ENCODE data around the gene NUP62CL. TPM values are rescaled to one million over a fixed set of nuclear protein-coding genes. Genes with fewer than 3 reads are reported as not detected.

The NUP62CL gene
- total RNA-seq, 1 donor from 2014 or later, result 2.7 TPM

GRCh38 chrX:107153005-107153404, 53.2 kb downstream of the NUP62CL start:
- no peak for DNase-seq (ENCODE audit: low spot score)

DNA sequence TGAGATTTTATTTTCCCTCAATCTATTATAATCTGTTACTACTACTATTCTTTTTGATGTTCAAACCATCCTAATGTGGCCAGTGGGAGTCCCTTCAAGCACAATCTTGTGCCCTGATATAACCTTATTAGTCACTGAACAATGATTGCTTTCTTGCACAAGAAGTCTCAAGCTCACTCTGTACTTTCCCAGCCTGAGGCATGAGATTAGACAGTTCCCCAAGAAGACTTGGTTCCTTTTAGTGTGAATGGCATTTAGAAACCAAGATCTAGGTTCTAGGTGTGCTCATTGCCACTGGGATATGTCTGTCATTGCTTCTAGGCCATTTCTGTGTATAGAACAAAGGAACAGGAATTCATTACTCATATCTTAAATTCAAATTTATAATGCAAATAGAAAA, 59.6 kb downstream of the NUP62CL start:
- no peak for DNase-seq (ENCODE audit: low spot score)

GRCh38 chrX:107135965-107136307, 70.3 kb downstream of the NUP62CL start:
- DNase-seq (ENCODE audit: low spot score), result no peak

GRCh38 chrX:107135049-107135964, 70.9 kb downstream of the NUP62CL start:
- DNase-seq (ENCODE audit: low spot score), result no peak

DNA sequence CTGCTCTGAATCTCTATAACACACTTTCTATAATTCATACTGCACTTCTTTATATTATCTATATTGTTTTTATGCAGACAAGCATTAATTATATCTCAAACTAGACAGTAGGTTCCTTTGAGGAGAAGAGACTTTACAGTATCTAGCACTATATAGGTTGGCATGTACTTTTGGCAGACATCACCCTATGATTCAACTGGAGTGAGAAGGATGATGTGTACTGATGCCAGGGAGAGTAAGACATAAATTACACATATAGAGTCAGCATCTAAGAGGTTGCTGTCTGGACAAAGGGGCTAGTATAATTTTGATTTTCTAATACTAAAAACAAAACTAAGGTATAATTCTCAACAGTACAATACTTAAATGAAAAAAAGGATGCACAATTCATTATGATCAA, 82.5 kb downstream of the NUP62CL start:
- DNase-seq (ENCODE audit: low spot score), result no peak

GRCh38 chrX:107119283-107119682, 87.0 kb downstream of the NUP62CL start:
- no peak for DNase-seq (ENCODE audit: low spot score)

DNA sequence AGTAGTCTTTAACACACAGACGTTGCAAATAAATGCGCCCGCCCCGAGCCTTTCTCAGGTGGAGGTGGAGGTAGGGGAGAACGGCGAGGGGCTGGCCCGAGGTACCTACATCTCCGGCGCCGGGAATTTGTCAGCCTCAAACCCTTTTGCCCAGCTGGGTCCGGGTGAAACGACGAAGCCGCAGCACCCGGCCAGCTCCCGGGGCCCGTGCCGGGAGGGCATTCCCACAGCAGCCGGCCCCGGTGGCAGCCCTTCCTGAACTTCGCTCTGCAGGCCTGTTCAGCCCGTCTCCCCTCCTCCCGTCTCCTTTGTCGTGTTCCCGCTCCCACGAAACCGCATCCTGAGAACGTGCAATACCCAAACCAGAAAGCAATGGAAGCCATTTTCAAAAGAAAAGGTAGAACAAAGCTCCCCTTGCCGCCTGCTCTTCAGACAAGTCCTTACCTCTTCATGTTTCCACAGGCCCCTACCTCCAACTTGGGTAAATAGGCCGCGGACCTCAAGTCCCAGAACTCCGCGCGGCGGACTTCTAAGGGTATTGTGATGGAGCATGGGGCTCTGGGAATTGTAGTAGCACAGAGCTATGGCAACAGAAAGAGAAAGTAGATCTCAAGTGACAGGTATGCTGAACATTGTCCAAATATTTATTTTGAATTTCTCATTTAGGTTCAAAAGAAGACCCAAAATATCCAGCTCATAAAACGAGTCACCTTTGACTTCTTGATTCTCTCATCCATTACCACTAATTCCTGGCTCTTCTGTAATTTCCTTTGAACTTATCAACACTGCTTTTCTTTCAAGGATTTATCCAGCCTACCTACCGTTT, 87.7 kb downstream of the NUP62CL start, which contains the start of gene RBM41:
RBM41 (minus strand) TSS at position 501 of the 826 bp plus-strand sequence; CDS start at position 452, 49 bp downstream.
- DNase-seq (ENCODE audit: low spot score), result peak; percentile 79

- DNase-seq (ENCODE audit: low spot score), result no peak
Measured at GRCh38 chrX:107117993-107118321, 88.3 kb downstream of the NUP62CL start.

DNA sequence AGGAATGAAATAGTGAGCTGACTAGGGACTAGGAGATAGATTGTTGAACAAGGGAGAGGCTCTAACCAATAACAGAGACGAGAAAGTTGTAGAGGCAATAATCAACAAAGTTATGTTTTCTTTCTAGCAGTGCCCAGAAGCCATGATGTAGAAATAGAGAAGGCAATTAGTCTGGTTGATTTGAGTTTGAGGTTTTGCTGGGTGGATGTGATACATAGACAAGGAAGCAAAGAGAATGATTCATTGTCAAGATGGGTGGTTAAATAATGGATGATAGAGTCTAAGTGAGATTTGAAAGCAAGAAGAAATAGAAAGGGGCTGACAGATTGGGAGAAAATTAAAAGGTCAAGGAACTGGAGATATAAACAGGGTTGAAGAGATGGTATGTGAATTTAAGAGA, 98.8 kb downstream of the NUP62CL start:
- DNase-seq (ENCODE audit: low spot score), result no peak

DNA sequence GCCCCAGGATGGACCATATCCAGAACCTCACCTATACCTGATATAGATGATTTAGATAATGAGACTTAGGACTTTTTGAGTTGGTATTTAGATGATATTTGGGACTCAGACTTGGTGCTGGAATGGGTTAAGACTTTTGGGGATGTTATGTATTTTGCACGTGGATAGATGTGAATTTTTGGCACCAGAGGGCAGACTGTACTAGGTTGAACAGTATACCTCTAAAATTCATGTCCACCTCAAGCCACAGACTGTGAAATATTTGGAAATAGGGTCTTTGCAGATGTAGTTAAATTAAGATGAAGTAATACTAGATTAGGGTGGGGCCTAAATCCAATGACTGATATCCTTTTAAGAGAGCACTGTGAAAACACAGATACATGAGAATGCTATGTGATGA, 103.3 kb downstream of the NUP62CL start:
- DNase-seq (ENCODE audit: low spot score), result no peak

DNA sequence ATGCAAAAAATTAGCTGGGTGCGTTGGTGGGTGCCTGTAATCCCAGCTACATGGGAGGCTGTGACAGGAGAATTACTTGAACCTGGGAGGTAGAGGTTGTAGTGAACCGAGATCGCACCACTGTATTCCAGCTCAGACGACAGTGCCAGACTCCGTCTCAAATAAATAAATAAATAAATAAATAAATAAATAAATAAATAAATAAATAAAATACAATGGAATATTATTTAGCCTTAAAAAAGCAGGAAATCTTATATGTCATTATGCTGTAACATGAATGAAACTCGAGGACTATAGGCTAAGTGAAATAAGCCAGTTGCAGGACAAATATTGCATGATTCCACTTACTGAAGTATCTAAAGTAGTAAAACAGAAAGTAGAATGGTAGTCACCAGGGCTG, 130.1 kb downstream of the NUP62CL start:
- no peak for DNase-seq (ENCODE audit: low spot score)

Other genes with a start within 250 kb of the NUP62CL start
- 19.7 TPM for gene MORC4, start 206.2 kb downstream of the NUP62CL start, total RNA-seq
- 17.2 TPM for gene RBM41, start 87.6 kb downstream of the NUP62CL start, total RNA-seq
- not detected for gene DNAAF6, start 178 bp upstream of the NUP62CL start, total RNA-seq
- gene FRMPD3, start 243.2 kb upstream of the NUP62CL start, total RNA-seq, result 0.96 TPM